Left ventricle myocardium inferior (tissue), 1 donor: Measurements from ENCODE around the gene CD84. TPM values are rescaled to one million over a fixed set of nuclear protein-coding genes. Genes with fewer than 3 reads are reported as not detected.
"Not testable (repeated sequence)": the region's sequence is repeated elsewhere in the genome, so short reads cannot be mapped to it uniquely, and the experiment has no call there.

ENCODE experiments used
- DNase-seq: peaks from one replicate; pipeline ENCODE4 v3.0.0-alpha.2; 2020
- H3K27ac ChIP-seq: fragments of 200-600 bp; replicated peaks from 2 replicates; pipeline ENCODE4 v1.8.0; 2021
- H3K27me3 ChIP-seq: fragments of 200-600 bp; 2 replicates; pipeline ENCODE4 v1.8.0; 2021; ENCODE audit warnings: low read depth
- H3K36me3 ChIP-seq: fragments of 200-600 bp; 2 replicates; pipeline ENCODE4 v1.8.0; 2021
- H3K4me1 ChIP-seq: fragments of 200-600 bp; 2 replicates; pipeline ENCODE4 v1.8.0; 2021
- H3K4me3 ChIP-seq: fragments of 200-600 bp; 2 replicates; pipeline ENCODE4 v1.8.0; 2021; ENCODE audit warnings: mild to moderate bottlenecking, moderate library complexity
- H3K9me3 ChIP-seq: fragments of 200-600 bp; replicated peaks from 2 replicates; pipeline ENCODE4 v1.8.0; 2021
- CTCF ChIP-seq: fragments of 200-600 bp; IDR thresholded peaks from 2 replicates; pipeline ENCODE4 v1.8.0; 2021; ENCODE audit warnings: antibody characterized with exemption, mild to moderate bottlenecking, borderline replicate concordance
- intact Hi-C: fragments of 100-400 bp; cut with micrococcal nuclease; formaldehyde crosslinking; loops from one replicate; pipeline ENCODE4 v1.11.0; 2022
- total RNA-seq: library from RNA; stranded (reverse); fragmentation: NEBNext Ultra II Directional; extraction: Animal tissue kit (Norgen Biotek cat#: 25700); gene quantifications from one replicate; pipeline ENCODE4 v1.2.1, GENCODE V29; 2021
- donor health status: DM: no; HTN: yes; CAD: no; lungs with severe emphysema.

The CD84 gene
- total RNA-seq, 1 donor from 2014 or later, result 3.6 TPM

DNA sequence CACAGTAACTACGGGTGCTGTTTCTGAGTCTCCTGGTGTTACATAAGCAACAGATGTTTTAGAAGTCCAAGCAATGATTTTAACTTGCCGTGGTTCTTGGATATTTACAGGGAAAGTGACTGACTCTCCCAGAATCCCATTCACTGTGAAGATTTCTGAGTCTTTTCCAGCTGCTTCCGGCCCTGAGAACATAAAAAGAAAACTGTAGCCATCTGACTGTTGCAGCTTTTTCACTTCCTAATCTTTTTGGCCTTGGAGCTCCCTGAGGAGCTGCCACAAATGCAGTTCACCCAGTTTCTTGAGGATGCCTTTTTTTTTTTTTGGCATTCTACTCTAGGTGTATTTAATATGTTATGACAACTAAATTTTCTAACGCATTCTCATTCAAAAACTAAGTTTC is 13.7 kb downstream of the CD84 start:
- no peak for DNase-seq
- peak overlapping the region; percentile 15 for H3K4me3 ChIP-seq
- H3K27ac ChIP-seq, result peak overlapping the region; percentile 41
- intact Hi-C loops, result no loop called here
- no peaks in the 10 kb centered on the region for H3K36me3 ChIP-seq
- peaks cover 21% of the 10 kb centered on the region for H3K9me3 ChIP-seq
- no peaks in the 10 kb centered on the region for H3K4me1 ChIP-seq
- no peak for TF ChIP-seq CTCF
- no peaks in the 10 kb centered on the region for H3K27me3 ChIP-seq

GRCh38 chr1:160563230-160563629 is 16.1 kb downstream of the CD84 start:
- H3K9me3 ChIP-seq, result peaks cover 25% of the 10 kb centered on the region
- not testable (repeated sequence) for DNase-seq, H3K4me1 ChIP-seq

DNA sequence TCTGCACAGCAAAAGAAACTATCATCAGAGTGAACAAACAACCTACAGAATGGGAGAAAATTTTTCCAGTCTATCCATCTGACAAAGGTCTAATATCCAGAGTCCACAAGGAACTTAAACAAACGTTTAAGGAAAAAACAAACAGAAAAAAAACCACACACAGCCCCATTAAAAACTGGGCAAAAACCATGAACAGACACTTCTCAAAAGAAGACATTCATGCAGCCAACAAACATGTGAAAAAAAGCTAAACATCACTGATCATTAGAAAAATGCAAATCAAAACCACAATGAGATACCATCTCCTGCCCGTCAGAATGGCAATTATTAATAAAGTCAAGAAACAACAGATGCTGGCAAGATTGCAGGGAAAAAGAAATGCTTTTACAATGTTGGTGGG is 16.6 kb downstream of the CD84 start:
- peaks cover 25% of the 10 kb centered on the region for H3K9me3 ChIP-seq
- H3K4me3 ChIP-seq, intact Hi-C loops, H3K4me1 ChIP-seq, H3K27ac ChIP-seq, DNase-seq, H3K36me3 ChIP-seq, H3K27me3 ChIP-seq: not testable (repeated sequence)

More at GRCh38 chr1:160563230-160563629, 16.1 kb downstream of the CD84 start:
- H3K27me3 ChIP-seq, H3K4me3 ChIP-seq, H3K36me3 ChIP-seq, H3K27ac ChIP-seq, intact Hi-C loops: not testable (repeated sequence)

GRCh38 chr1:160560806-160561205 is 18.5 kb downstream of the CD84 start:
- Histone ChIP-seq H3K27me3 (peaks cover 28% of the 10 kb centered on the region), H3K36me3 (no peaks in the 10 kb centered on the region), H3K4me1 (no peaks in the 10 kb centered on the region), H3K27ac (no peak overlapping the region), H3K9me3 (peaks cover 25% of the 10 kb centered on the region), H3K4me3 (no peak overlapping the region)
- intact Hi-C loops, result no loop called here
- TF ChIP-seq CTCF, result no peak
- no peak for DNase-seq

GRCh38 chr1:160560045-160560705 is 19.1 kb downstream of the CD84 start:
- intact Hi-C loops, result no loop called here
- Histone ChIP-seq H3K4me1 (no peaks in the 10 kb centered on the region), H3K9me3 (peaks cover 25% of the 10 kb centered on the region), H3K27me3 (peaks cover 35% of the 10 kb centered on the region), H3K27ac (no peak overlapping the region), H3K36me3 (no peaks in the 10 kb centered on the region), H3K4me3 (no peak overlapping the region)
- no peak for DNase-seq
- no peak for TF ChIP-seq CTCF

DNA sequence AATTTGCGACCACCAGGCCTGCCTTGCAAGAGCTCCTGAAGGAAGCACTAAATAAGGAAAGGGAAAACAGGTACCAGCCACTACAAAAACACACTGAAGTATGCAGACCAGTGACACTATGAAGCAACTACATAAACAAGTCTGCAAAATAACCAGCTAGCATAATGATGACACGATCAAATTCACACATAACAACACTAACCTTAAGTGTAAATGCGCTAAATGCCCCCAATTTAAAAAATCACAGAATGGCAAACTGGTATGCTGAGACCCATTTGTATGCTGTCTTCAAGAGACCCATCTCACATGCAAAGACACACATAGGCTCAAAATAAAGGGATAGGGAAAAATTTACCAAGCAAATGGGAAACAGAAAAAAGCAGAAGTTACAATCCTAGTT is 19.9 kb downstream of the CD84 start:
- intact Hi-C loops, H3K4me3 ChIP-seq: not testable (repeated sequence)

GRCh38 chr1:160558660-160559380 is 20.5 kb downstream of the CD84 start:
- DNase-seq, result no peak
- H3K27me3 ChIP-seq, result peaks cover 35% of the 10 kb centered on the region
- H3K27ac ChIP-seq, result no peak overlapping the region

More for the DNA sequence above, 19.9 kb downstream of the CD84 start:
- not testable (repeated sequence) for DNase-seq, H3K4me1 ChIP-seq, H3K27ac ChIP-seq, H3K36me3 ChIP-seq
- Histone ChIP-seq H3K27me3 (peaks cover 35% of the 10 kb centered on the region), H3K9me3 (peaks cover 25% of the 10 kb centered on the region)

More at GRCh38 chr1:160558660-160559380, 20.5 kb downstream of the CD84 start:
- no peak for TF ChIP-seq CTCF
- Histone ChIP-seq H3K4me1 (no peaks in the 10 kb centered on the region), H3K9me3 (peaks cover 23% of the 10 kb centered on the region), H3K4me3 (no peak overlapping the region), H3K36me3 (no peaks in the 10 kb centered on the region)
- intact Hi-C loops, result no loop called here
